ENCODE data around the gene DOCK4. TPM values are rescaled to one million over a fixed set of nuclear protein-coding genes. Genes with fewer than 3 reads are reported as not detected.

DOCK4 gene
- total RNA-seq, 1 donor from 2014 or later, result 13.9 TPM

DNA sequence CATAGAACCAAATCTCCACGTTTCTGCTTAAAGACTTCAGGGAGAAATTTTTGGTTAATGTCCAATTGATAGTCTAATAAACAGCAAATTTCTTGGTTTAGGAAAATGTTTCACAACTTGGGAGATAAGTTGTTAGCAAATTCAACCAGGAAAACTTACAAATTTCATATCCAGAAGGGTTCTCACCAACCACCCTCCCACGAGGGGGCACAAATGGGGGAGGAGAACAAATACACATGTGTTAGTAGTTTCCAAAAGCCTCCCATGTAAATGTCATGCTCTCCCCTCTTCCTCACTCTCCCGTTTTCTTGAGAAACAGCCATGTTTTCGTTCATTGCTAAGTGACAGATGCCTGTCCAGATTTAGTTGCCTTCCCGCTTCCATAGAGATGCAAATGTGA is 10.5 kb downstream of the DOCK4 start:
- ATAC-seq (no peak), DNase-seq (no peak)
- intact Hi-C loops (cut with micrococcal nuclease), result no loop called here

DNA sequence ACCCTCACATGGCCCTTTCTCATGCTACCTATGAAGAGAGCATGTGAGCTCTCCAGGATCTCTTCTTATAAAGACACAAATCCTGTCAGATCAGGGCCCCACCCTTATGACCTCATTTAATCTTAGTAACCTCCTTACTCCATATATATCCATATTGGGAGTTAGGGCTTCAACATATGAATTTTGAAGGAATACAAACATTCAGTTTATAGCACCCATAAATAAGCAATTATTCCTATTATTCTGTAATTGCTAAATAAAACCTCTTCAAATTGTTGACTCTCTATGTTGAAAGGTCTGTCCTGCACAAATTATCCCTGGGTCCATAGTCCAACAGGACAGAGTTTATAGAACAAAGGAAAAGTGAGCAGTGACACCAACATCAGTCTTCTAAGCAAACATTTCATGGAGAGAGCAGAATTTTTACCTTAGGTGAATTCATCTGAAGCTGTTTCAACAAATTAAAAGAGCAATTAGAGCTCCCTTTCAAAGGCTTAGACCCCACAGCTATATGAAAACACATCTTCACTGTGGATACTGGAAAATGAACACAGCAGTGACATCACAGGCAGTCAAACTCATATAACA is 12.2 kb downstream of the DOCK4 start:
- ATAC-seq, result no peak
- DNase-seq, result no peak
- intact Hi-C loops (cut with micrococcal nuclease), result no loop called here

DNA sequence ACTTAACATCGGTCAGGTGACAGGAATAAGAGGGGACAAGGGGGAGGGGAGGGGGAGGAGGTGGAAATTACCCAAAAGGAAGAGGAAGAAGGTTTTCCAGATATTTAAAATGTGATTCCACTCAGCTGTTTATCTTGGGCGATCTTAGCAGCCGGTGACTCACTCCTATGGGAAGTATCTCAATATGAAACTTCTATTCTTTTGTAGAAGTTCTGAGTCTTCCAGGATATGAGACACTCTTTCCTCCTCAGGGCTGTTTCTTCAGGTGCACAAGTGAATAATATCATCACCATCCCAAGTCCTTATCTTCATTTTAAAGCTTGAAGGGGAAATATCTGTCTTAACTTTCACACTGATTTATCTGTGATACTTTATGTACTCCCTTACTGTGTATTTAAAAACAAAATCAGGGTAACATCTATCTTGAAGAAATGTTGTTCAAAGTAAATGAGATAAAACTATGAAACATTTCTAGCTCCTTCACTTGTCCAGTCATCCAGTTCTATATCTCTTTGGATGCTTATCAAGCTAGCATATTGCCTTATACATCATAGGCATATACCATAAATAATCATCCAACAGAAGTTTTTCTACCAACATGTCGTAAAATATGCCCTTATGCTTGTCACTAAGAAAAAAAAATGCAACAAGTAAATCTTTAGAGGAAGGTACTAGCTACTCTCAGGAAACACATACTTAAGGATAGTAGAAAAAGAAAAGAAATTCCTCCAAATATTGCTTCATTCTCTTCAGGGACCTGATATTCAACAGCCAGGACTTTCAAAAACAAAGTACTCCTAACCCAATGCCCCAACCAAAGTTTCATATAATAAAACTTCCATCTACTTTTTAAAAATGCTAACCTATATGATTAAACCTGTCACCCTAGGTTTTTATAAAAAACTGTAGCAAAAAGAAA is 13.7 kb downstream of the DOCK4 start:
- DNase-seq, result no peak
- intact Hi-C loops (cut with micrococcal nuclease), result no loop called here
- peak; percentile 65 for ATAC-seq

DNA sequence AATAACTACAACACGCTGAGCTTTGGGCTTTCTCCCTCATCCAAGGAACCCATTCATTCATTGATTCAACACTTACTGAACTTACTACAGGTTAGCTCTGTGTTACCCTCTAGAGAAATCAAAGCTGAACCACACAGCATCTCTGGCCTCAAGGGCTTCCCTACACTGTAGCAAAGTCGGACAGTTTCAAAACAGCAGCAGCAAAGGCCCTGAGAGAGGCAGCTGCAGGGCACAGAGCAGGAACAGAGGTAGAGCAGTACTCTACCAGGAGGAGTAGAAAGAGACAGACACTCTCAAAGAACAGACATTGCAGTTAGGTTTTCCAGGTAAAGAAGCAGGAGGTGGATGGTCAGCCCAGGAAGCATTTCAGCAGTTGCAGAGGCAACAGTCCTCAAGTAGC is 16.1 kb downstream of the DOCK4 start:
- intact Hi-C loops (cut with micrococcal nuclease), result no loop called here
- ATAC-seq, result no peak

DNA sequence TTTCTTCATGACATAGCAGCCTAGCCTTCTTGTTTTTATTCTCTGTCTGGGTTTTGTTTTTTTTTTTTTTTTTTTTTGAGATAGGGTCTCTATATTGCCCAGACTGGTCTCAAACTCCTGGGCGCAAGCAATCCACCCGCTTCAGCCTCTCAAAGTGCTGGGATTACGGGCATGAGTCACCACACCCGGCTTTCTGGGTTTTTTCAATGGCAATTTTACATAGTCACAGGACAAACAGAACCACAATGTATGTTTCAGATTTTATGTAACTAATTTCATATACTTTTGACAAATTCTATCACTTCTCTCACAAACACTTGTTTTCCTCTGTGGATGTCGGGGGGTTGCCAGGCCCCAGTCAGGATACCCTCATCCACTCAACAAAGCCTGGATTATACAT is 16.5 kb downstream of the DOCK4 start:
- intact Hi-C loops (cut with micrococcal nuclease), result no loop called here
- no peak for DNase-seq
- no peak for ATAC-seq

More for the DNA sequence above, 16.1 kb downstream of the DOCK4 start:
- DNase-seq, result no peak

DNA sequence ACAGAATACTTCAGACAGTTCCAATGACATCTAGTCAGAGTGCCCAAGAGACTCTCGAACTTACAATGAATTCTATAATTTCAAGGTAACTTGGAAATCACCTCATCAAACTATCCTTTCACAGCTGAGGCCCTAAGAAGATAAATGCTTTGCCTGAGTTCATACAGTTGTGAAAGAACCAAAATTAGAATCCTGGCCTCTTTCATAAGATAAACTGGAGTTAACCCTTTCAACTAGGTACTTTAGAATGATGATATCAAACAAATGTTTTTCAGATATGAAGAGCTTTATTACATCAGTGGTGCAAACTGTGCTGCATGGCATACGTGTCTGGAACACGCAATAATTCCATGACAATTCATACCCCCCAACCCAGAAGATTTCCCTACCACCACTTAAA is 17.9 kb downstream of the DOCK4 start:
- DNase-seq, result no peak
- ATAC-seq, result no peak
- intact Hi-C loops (cut with micrococcal nuclease), result no loop called here

DNA sequence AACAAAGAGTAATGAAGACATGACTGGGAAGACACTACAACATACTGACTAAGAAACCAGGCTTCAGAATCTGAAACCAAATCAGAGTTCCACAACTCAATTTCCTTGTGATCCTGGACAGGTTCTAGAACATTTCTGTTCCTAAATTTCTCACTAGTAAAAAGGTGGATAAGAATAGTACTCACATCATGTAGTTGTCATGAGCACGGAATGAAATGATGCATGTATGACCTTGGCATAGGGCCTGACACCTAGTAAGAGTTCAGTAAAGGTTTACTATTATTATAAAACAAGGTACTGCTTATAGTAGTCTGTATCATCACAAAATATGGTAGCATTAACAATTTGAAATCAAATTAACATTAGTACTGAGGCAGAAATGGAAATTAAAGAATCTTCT is 19.9 kb downstream of the DOCK4 start:
- ATAC-seq, result peak; percentile 40
- intact Hi-C loops (cut with micrococcal nuclease), result no loop called here
- DNase-seq, result no peak

DNA sequence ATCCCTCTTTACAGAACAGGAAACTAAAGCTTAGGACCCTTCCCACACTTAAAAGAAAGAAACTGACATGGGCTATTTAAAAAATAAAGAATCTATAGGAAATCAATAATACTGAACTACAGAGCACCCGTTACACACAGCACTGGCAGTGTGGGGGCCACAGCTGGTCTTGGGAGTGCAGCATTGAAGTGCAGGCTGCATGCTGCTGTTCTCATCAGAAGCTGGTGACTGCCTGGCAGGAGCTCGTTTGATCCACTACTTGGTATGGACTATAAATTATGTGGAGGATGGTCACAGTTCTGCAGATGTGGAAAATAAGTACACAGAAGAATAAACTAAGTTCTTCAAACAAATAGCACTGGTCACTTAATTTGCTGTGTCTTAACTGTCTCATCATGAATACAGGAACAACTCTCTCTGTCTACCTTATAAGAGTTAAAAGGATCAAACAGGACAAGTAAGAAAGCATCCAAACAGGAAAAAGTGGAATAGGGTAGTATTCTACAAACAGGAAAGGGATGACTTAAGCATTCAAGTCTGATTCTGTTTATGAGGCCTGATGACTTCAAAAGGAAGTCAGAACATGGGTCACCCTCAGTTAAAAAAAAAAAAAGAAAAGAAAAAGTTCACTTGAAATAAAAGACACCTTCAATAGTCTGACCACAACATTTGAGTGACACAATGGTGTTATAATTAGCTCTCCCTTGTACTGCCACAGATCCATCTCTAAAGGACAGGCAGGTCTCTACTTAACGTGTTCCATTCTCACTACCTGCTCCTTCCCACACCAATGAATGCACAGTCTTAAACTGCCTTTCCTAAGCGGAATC is 21.0 kb downstream of the DOCK4 start:
- ATAC-seq (peak; percentile 65), DNase-seq (no peak)
- intact Hi-C loops (cut with micrococcal nuclease), result no loop called here

DNA sequence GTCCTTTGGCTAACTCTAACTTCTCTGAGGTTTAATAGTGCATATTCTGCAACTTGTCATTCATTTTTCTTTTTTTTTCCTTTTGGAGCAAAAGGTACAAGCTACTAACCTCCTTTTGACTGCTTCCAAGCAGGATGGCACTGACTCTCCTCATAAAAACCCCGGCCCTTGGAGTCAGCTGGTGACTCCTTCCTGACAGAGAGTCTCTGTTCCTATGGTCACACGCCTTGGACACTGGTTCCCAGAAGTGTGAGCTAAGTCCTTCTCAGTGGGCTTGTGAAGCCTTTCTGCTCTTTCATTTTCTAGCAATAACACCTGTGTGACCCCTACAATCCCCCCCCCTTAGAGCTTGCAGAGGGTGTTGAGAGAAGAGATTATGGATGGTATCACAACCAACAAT is 21.7 kb downstream of the DOCK4 start:
- no peak for ATAC-seq
- DNase-seq, result no peak
- intact Hi-C loops (cut with micrococcal nuclease), result no loop called here

DNA sequence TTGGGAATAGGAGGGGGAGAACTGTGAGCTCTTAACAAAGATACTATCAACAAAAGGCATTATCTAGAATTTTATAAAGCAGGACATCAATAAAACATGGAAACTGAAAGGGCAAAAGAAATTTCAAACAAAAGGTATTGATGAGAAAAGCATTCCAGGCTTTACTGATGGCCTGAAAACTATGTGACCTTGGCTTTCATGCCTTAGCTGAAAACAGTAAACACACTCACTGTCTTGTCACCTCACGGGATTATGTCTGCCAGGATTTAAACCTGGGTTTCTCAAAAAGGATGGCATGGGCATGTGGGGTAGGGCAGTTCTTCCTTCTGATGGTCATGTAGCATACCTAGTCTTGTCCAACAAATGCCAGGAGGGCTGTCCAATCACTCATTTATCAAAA is 22.9 kb downstream of the DOCK4 start:
- no peak for DNase-seq
- ATAC-seq, result no peak
- intact Hi-C loops (cut with micrococcal nuclease), result no loop called here

DNA sequence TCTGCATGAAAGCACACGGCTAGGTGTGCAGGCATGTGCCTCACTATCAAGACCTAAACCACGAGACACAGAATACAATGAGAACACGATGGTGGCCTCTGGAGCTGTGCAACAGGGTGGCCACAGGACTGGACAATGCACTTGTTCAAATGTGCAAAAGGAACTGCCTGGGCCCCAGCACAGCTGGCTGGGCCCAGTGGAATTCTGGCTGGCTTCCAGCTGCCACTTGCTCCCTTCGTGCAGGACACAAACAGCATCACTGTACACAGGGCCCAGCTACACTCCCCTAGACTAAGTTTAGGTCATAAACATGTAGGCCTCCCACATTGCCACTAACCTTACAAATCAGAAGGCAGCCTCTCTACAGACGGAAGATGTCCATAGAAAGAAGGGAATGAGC is 23.4 kb downstream of the DOCK4 start:
- peak; percentile 75 for DNase-seq
- ATAC-seq, result peak; percentile 81
- intact Hi-C loops (cut with micrococcal nuclease), result no loop called here

DNA sequence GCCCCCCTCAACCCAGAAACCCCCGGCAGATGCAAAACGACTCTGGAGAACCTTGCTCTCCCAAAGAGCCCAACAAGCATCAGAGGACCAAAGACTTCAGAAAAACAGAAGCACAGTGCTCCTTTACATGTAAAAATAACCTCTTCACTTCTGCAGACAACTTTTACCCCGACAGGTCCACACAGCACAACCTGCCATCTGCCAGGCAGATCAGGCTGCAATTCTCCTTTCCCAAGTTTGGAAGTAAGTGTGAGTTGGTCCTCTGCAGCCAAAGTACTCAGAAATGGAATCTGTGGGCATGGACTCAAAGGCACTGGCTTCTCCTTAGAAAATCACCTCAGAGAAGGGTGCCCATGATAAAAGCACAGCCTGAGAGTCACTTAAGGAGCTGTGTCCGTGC is 26.0 kb downstream of the DOCK4 start:
- no peak for DNase-seq
- intact Hi-C loops (cut with micrococcal nuclease), result no loop called here
- peak; percentile 27 for ATAC-seq

DNA sequence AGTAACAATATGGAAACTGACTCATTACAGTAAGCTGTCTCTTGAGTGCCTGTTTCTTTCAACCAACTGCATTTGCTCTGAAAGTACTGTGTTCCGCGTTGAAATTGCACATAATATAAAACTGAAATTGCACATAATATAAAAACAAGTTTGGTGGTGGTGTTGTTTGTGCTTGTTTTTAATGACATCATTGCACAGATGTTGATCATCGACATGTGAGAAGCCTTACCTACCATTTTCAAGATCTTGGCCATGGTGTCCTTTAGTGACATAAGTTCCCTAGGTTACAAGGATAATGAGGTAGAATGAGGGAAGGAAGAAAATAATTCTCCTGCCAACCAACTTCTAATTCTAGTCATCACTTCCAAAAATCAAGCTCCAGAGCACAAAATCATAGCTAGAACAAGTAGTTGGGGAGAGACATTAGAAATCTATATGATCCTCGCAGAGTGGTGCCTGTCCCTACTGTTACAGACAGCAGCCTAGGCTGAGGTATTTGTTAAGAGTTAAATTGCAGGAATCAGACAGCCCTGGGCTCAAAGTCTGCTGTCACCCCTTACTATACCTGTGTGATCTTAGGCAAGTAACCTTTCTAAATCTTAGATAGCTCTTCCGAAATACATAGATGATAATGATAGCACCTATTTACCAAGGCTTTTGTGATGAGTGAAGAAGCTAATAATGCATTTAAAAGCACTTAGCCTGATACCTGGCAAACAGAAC is 29.3 kb downstream of the DOCK4 start:
- ATAC-seq (no peak), DNase-seq (no peak)
- intact Hi-C loops (cut with micrococcal nuclease), result no loop called here

DNA sequence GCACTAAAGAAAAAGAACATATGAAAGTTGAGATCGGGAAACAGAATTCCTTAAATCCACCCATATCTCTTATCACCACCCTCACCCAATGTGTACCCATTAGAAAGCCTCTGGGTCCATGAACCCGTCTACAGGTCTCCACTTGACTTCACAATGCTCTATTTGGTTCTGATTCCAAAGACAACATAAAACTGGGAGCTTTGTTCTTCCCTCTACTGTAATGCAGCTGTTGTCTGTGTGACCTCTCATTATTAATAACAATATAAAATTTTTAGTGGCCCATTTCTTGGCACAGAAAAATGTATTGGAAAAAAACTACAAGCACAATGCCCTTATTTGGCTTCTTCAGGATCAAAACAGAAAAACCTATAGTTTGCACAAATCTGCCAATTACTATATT is 30.0 kb downstream of the DOCK4 start:
- no peak for ATAC-seq
- no peak for DNase-seq
- intact Hi-C loops (cut with micrococcal nuclease), result no loop called here

DNA sequence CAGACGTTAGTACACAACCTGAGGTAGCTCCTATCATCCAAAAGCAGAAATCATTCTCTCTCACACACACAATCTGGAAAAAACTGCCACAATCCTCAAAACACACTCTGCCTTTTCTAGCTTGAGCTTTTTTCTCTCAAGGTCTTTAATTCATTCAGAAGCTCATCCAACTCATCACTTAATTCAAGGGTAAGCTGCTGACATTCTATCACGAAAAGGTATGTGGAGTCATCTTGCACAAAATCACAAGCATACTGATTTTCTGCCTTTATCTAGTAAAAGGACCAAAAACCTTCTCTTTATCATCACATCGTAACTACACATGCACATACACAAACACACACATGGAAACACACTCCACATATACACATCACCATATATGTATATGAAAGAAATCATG is 32.0 kb downstream of the DOCK4 start:
- DNase-seq (no peak), ATAC-seq (no peak)
- intact Hi-C loops (cut with micrococcal nuclease), result no loop called here

DNA sequence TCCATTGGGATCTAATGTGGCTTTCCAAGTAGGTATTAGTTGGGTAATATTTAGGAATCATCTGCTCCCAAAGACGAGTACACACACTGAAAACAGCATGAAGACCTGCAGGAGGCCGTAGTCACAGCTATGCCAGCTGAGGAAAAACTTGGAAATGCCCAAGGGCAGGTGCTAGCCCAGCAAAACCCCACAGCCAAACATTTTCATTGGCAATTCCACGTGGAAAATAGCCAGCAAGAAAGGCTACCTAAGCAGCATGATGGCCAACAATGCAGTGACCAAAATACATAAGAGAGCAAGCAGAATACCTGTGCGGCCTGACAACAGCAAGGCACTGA is 32.7 kb downstream of the DOCK4 start:
- no peak for DNase-seq

DNA sequence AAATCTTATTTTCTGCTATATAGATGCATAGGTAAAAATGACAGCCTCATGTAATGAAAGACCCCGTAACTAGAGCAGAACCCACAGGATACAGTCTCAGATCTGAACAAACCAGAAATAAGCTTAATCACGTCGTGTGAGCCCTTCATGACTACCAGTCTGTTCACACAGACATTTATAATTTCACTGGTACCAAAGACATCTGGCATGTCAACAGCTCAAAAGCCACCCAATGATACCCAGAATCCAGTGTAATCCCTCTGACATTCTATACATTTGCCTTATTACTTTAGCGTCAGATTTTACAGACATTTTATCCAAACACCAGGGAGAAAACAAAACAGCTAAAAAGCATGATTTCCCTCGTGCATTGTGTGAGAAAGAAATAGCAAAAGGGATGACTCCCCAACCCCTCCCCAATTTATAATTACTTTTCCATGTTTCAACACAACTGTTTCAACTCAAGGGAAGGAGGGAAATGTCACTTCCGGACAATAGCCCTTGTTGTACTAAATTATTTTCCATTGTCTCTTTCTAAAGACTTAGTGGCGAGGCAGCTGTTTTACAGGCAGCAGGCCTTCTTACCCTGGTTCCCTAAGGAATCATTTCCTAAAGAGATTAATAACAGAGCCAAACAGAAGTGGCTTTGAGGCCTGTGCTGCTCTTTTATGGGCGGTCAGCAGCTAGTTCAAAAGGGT is 33.2 kb downstream of the DOCK4 start:
- ATAC-seq, result peak; percentile 76
- DNase-seq, result no peak
- intact Hi-C loops (cut with micrococcal nuclease), result no loop called here

More for the DNA sequence above, 32.7 kb downstream of the DOCK4 start:
- no peak for ATAC-seq
- intact Hi-C loops (cut with micrococcal nuclease), result no loop called here

DNA sequence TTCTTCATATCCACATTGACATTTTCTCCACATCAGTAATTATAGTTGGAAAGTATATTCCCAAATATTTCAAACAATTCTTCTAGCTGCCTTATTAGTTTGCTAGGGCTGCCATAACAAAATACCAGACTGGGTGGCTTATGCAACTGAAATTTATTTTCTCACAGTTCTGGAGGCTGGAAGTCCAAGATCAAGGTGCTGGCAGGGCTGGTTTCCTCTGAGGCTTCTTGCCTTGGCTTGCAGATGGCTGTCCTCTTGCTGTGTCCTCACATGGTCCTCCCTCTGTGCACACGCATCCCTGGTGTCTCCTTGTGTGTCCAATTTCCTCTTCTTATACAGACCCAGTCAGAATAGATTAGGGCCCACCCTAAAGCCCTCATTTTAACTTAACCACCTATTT is 34.5 kb downstream of the DOCK4 start:
- intact Hi-C loops (cut with micrococcal nuclease), result no loop called here
- no peak for DNase-seq
- ATAC-seq, result no peak

DNA sequence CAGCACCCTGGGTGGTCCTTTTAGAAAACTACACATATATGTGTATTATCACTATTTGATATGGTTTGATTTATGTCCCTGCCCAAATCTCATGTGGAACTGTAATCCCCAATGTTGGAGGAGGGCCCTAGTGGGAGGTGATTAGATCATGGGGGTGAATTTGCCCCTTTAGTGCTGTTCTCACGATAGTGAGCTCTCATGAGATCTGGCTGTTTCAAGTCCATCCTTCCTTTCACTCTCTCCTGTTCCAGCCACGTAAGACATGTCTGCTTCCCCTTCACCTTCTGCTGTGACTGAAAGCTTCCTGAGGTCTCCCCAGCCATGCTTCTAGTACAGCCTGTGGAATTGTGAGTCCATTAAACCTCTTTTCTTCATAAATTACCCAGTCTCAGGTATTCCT is 37.3 kb downstream of the DOCK4 start:
- no peak for ATAC-seq
- intact Hi-C loops (cut with micrococcal nuclease), result no loop called here
- DNase-seq, result no peak
